CD4-positive, alpha-beta T cell treated with Interleukin-15 for 4 hours (primary cell): ENCODE measurements around the gene DCTN3.
"Not testable (repeated sequence)": the region's sequence is repeated elsewhere in the genome, so short reads cannot be mapped to it uniquely, and the experiment has no call there.

Source experiments
- DNase-seq: peaks from one replicate; pipeline ENCODE4 v3.0.0-alpha.2; 2020; ENCODE audit warnings: low spot score

The DCTN3 gene

DNA sequence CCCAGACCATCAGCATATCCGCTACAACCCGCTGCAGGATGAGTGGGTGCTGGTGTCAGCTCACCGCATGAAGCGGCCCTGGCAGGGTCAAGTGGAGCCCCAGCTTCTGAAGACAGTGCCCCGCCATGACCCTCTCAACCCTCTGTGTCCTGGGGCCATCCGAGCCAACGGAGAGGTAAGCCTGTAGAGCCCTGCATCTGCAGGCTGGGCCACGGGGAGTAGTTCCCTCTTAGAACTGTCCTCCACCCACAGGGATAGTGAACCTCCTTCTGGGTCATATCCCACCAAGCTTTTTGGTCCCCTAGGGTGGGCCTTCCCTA is 26.7 kb upstream of the DCTN3 start:
- no peak for DNase-seq

- DNase-seq: peak; percentile 97
Observed at GRCh38 chr9:34646211-34647083, 26.2 kb upstream of the DCTN3 start, which contains the start of gene GALT. TSS of gene GALT (plus strand) at chr9:34646675. CDS start at chr9:34646705, 30 bp downstream.

DNA sequence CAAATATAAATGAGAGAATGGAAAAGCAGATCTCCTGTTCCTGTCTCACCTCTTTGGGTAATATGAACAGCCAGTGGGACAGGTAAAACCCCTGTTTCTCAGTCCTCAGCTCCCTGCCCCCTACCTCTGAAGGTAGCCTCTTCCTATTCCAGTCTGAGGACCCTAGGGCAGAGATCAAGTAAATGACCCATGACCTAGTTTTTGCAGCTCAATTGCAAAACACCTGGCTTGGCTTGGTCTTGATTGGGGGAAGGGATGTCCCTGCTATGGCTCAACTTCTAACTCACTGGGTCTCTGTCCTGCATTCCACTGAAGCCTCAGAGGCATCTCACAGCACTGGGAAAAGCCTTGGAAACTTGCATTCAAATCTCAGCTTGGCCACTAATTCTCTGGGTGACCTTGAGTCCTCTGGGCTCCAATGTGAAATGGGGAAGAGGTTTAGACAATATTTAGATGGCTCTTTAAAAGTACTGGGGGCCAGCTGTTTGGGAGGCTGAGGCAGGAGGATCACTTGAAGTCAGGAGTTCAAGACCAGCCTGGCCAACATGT is 24.5 kb upstream of the DCTN3 start:
- DNase-seq: no peak

GRCh38 chr9:34642679-34643078 is 22.4 kb upstream of the DCTN3 start:
- no peak for DNase-seq

GRCh38 chr9:34639322-34639721 is 19.0 kb upstream of the DCTN3 start:
- DNase-seq: not testable (repeated sequence)

- no peak for DNase-seq
Observed at GRCh38 chr9:34638138-34638445, 17.8 kb upstream of the DCTN3 start.

DNA sequence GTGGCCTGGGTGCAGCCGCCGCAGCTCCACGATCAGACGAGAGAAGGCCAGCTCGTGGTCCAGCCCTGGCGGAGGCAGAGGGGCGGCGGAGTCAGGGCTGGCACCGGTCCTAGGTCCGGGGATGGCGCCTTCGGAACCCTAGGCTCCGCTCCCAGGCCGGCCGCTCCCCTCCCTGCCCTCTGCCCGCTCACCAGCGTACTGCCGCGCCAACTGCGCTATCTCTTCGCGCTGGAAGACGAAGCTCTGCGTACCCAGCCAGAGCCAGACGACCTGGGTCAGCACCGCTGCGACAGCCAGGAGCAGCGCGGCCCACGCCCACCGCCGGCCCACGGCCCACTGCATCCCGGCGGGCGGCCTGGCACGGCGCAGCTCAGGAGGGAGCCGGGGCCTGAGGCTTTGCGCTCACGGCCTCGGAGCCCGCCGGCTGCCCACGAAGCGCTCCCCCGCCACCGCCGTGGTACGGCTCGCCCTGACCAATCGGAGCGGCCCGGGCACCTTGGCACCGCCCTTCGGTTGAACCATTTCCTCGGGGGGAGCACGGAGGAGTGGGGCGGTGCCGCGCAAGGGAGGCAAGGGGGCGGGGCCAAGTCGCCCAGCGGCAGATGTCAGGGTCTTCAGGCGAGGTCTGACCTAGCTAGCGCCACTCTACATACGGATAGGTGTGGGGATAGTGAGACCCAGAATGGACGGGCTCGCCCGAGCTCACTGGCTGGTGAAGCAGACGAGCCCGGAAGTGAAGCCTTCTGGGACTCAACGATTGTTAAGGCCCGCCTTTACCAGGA is 17.3 kb upstream of the DCTN3 start, which contains the start of gene SIGMAR1:
Gene SIGMAR1 (minus strand): TSS at position 432 of the 782 bp plus-strand sequence. CDS start 90 bp downstream, at position 342.
- peak; percentile 95 for DNase-seq

DNA sequence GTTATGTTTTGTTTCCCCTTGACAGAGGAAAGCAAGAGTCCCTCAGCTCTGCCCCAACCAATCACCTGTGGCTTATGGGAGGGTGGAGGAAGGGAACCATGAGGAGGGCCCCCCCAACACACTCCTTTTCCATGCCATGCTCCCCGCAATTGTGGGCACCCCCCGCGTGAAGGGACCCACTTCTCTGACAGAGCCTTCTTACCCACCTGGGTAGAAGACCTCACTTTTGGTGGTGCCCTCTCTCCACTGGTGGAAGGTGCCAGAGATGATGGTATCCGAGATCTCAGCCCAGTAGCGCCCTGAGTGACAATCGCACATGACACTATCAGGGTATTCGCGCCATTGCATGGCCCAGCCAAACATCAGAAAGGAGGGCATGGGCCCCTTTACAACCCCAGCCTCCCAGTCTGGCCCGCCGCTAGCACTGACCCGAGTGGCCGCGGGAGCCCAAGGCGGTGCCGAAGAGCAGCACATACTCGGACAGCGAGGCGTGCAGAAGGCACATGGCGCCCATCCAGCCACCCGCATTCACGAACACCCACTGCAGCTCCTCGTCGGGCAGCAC is 16.6 kb upstream of the DCTN3 start:
- no peak for DNase-seq

GRCh38 chr9:34635556-34635955 is 15.3 kb upstream of the DCTN3 start:
- DNase-seq: no peak

DNA sequence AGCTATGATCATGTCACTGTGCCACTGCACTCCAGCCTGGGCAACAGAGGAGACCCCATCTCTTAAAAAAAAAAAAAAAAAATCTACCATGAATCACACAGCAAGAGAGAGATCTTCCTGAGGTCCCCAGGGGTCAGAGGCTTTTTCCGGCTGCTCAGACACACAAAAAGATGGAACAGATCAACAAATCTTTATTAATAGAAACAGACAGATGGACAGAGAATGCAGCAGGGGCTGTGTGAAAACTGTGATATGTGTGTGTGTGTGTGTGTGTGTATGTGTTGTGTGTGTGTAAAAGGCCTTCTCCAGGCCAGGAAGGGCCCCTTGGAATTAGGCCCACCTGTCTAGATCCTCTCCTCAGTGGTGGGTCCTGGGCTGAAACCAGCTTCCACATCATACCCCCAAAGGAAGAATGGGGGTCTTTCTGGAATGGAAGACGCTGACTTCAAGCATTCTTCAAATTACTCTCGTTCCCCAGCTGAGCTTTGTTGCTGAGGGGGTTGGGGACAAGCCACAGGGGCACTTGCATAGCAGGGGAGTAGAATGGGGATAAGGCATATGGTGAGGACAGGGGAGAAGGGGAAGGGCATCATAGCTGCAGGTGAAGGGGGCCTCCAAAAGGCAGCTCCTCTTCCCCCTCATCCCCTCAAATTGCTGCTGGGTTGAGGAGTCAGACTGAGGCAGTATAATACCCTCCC is 14.4 kb upstream of the DCTN3 start:
- no peak for DNase-seq

GRCh38 chr9:34633851-34634550 is 13.7 kb upstream of the DCTN3 start:
- peak; percentile 79 for DNase-seq

GRCh38 chr9:34633166-34633565 is 12.9 kb upstream of the DCTN3 start:
- no peak for DNase-seq

GRCh38 chr9:34630402-34631154 is 10.3 kb upstream of the DCTN3 start:
- DNase-seq: no peak

GRCh38 chr9:34629491-34629808 is 9.2 kb upstream of the DCTN3 start:
- DNase-seq: no peak

GRCh38 chr9:34628656-34629490 is 8.6 kb upstream of the DCTN3 start, which contains the start of gene ARID3C:
TSS of gene ARID3C (minus strand) at chr9:34629066. CDS start at chr9:34628014, 1,052 bp downstream.
- DNase-seq: peak; percentile 27

DNA sequence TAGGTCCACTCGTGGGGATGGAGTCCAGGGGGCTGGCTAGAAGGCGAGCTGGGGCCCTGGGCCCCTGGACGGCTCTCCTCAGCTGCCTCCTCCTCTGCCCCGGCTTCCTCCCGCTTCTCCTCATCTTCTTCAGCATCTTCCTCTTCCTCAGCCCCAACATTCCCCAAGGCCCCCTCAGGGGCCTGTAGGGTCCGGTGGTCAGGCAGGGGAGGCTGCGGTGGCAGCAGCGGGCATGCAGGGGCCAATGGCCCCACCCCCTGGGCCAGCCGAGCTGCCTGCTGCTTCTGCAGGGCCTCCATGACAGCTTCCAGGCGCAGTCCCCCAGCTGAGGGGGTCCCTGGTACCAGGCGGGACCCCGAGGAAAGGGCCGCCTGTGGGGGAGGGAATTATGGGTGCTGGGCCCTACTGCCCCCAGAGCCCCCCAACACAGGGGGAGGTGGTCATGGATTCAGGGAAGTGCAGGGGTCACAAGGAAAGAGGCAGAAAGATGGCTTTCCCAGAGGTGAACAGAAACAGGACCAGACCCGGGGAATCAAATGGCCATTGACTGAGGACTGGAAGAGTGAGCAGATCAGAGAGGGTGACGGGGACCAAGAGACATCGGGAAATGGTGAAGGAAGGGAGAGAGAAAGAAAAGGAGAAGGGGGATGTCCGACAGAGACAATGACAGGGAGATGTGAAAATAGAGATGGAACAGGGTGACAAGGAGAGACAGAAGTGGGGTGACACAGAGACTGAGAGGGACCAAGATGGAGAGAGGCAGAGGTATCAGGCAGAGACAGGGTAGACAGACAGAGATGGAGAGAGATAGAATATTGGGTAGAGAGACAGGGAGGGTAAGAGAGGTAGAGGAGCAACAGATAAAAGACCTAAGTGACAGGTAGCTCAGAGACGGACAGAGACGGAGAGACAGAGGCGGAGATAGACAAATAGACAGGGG is 7.7 kb upstream of the DCTN3 start:
- DNase-seq: no peak

GRCh38 chr9:34625186-34625486 is 4.8 kb upstream of the DCTN3 start:
- DNase-seq: no peak

GRCh38 chr9:34624475-34625185 is 4.3 kb upstream of the DCTN3 start:
- no peak for DNase-seq
